GM18858 (cell line): ENCODE results near the gene SLC51B.
"Not testable (repeated sequence)": the region's sequence is repeated elsewhere in the genome, so short reads cannot be mapped to it uniquely, and the experiment has no call there.

Experiments
- ATAC-seq: cut with Tn5 transposase; IDR thresholded peaks from one replicate; pipeline ENCODE4 v1.9.1; 2021; ENCODE audit not compliant: unreplicated experiment

The SLC51B gene

GRCh38 chr15:65041787-65042186, 3.4 kb upstream of the SLC51B start:
- ATAC-seq = no peak

GRCh38 chr15:65042776-65043327, 2.3 kb upstream of the SLC51B start:
- no peak for ATAC-seq

GRCh38 chr15:65044218-65044617, 969 bp upstream of the SLC51B start:
- not testable (repeated sequence) for ATAC-seq

DNA sequence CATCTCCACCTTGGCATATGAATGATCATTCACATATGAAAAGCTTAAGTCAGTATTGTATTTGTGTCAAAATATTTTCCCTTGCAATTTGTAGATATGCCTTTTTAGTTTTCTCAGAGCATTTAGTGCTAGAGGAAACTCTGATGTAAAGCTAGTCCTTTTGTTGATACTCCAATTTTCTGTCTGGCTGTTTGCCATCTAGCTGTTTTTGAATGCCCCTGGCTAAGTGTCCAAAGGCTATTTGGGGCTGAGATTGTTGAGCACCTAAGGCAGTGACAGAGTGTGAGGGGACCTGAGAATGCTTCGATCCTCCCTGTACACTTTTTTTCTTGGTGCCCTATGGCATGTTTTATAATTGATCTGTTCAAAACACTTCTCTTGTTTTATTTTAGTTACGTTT, 3.1 kb downstream of the SLC51B start:
- no peak for ATAC-seq

- peak; percentile 72 for ATAC-seq
Measured at GRCh38 chr15:65049418-65049840, 4.2 kb downstream of the SLC51B start.

GRCh38 chr15:65050270-65050669, 5.1 kb downstream of the SLC51B start:
- no peak for ATAC-seq

DNA sequence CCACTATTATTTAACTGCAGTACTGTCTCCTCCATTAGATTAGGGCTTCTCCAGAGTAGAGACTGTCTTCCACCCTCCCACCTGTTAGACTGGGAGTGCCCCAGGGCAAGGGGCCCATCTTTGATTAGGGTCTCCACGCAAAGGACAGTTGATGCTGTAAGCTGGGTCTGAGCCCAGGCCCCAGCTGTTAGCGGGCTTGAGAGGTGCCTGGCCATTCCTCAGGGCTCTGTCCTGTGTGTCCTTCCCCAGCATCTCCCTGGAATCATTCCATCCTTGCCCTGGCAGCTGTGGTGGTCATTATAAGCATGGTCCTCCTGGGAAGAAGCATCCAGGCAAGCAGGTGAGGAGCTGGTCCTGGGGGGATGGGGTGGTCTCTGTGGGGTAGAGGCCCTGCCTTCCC, 6.1 kb downstream of the SLC51B start:
- ATAC-seq = no peak

DNA sequence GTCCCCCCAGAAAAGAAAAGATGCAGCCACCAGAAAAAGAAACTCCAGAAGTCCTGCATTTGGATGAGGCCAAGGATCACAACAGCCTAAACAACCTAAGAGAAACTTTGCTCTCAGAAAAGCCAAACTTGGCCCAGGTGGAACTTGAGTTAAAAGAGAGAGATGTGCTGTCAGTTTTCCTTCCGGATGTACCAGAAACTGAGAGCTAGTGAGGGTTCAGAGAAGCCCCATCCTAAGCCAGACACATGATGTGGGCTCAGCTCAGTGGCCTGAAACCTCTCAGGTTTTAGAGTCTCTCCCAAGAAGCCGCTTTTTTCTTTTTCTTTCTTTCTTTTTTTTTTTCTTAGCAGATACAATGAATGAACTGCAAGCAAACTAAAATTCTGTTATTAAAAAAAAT, 7.8 kb downstream of the SLC51B start:
- no peak for ATAC-seq

GRCh38 chr15:65054333-65055200, 9.4 kb downstream of the SLC51B start:
- no peak for ATAC-seq

- no peak for ATAC-seq
Measured at GRCh38 chr15:65055201-65055870, 10.1 kb downstream of the SLC51B start.

- no peak for ATAC-seq
Measured at GRCh38 chr15:65056106-65056505, 10.9 kb downstream of the SLC51B start.

DNA sequence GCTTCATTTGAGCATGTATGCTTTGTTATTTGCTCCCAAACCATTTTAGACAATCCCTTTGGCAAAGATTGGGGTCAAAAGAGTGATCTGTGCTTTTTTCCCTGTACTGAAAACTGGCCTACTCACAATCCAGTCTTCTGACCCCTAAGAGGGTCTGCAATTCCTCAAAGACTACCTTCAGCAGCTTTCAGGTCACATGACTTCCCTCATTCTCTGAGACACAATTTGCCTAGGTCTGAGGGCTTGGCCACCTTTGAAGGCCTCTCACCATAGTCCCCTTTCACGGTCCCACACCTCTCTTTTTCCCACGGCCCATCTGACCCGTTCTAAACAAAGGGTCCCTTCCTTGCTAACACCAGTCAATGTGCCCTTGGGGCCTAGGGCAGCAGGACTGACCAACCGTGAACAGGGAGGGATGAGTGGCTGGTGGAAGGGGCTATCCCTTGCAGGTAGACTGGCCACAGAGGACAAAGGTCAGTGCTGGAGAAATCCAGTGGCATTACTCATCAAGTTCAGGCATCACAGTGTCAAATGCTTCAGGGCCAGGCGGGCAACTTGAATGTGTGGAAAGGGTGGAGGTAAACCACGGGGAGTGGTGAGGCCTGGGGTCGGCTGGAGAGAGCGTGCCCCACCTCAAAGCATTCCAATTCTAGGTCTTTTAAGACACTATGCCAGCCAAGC, 11.8 kb downstream of the SLC51B start:
- no peak for ATAC-seq

- ATAC-seq = no peak
Measured at GRCh38 chr15:65057549-65057940, 12.4 kb downstream of the SLC51B start.

DNA sequence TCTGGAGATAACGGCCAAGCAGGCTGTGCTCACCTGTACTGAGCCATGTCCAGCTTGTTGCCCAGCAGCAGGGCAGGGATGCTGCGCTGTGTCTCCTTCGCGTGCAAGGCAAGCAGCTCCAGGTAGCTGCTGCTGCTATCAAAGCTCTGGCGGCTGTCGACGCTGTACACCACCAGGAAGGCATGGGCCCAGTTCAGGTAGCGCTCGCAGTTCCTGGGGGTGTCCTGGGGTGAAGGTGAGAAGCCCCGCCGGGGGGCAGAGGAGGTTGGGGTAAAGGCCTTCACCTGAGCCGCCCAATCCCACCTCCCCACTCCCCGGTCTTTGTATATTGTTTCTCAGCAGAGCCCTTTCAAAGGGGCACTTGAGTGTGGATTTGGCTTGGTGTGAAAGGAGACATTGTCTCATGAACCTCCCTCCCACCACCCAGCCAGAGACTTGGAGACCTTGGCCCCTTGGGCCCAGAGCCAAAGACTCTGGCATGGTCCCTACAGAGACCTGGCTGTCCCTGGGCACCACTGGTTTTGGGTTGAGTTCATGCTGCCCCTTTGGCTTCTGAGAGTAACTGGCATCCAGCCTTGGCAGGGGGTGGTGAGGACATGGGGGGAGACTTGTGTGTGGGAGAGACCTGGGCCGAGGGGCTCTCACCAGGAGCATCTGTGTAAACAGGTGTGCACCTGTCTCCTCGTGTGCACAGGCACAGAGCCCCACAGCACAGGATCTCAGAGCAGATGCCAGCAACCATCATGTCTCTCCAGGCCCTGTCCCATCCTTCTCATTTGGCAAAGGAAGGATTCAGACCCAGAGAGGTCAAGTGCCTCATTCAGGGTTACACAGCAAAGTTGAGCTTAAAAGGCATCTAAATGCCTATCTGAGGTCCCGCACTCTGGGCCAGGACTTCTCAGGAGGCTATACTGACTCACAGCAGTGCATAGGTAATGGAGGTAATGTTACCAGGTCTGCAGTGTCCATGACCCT, 13.5 kb downstream of the SLC51B start:
- ATAC-seq = no peak

GRCh38 chr15:65059369-65059750, 14.2 kb downstream of the SLC51B start:
- ATAC-seq = no peak

GRCh38 chr15:65059931-65060596, 14.9 kb downstream of the SLC51B start:
- ATAC-seq = no peak

- no peak for ATAC-seq
Measured at GRCh38 chr15:65060641-65061397, 15.6 kb downstream of the SLC51B start.

DNA sequence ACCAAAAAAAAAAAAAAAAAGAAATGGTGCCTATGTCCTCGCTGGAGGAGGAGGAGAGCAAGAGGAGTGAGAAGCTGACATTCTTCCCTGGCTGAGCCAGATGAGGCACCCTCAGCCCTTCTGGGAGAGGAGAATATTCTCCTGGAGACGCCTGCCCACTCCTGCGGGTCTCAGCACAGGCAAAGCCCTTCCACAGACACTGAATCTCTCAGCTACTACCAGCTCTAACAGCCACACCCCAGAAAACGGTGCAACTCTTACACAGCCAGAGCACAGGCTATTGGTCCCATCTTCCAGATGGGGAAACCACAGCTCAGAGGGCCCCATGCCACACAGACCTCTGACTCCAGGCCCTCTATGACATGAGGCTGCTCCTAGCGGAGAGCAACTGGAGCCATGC, 16.9 kb downstream of the SLC51B start:
- no peak for ATAC-seq

- no peak for ATAC-seq
Measured at GRCh38 chr15:65062726-65063125, 17.5 kb downstream of the SLC51B start.
